Measurements from ENCODE around the gene LOXHD1.
A peak's percentile ranks its signal among the peaks of the same experiment; 100 is the strongest.

The LOXHD1 gene

DNA sequence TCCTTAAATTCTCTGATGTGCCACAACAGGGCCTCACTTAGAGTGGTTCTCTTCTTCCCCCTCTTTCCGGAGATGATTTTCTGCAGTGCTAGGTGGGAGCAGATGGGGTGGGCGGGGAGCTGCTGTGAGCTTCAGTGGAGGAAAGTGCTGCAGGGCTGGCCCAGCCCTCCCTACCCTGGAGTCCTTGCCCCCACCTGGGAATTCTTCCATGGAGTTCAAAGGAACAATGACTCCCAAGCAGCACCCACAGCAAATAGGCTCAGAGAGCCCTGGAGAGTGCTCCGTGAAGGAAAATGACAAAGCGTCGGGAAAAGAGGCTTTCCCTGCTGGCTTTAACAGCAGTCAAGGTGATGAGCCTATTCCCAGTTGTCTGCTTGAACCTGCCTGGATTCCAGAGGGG lies 28.8 kb downstream of the LOXHD1 start:
- Histone ChIP-seq H3K4me3 (ENCODE audit: low read depth in 1 of 5, low read length in 5 of 5) (no peak overlapping the region), H3K27ac (ENCODE audit: low read depth, low read length) (no peak overlapping the region), H3K9me3 (ENCODE audit: control insufficient read depth in 5 of 5, low read length in 5 of 5) (peaks cover 0 to 3% (median 0%) of the 10 kb centered on the region in 5 donors), H3K9ac (ENCODE audit: low read length in 5 of 5) (no peak overlapping the region), H3K4me1 (ENCODE audit: control insufficient read depth in 5 of 5, insufficient read depth in 5 of 5, low read length in 5 of 5) (peaks cover 0 to 11% (median 9%) of the 10 kb centered on the region in 5 donors), H3K36me3 (ENCODE audit: control insufficient read depth in 5 of 5, insufficient read depth in 5 of 5, low read length in 5 of 5) (no peaks in the 10 kb centered on the region), H3K27me3 (ENCODE audit: control insufficient read depth in 5 of 5, insufficient read depth in 4 of 5, low read length in 5 of 5) (peaks cover 0 to 15% (median 4%) of the 10 kb centered on the region in 5 donors)

DNA sequence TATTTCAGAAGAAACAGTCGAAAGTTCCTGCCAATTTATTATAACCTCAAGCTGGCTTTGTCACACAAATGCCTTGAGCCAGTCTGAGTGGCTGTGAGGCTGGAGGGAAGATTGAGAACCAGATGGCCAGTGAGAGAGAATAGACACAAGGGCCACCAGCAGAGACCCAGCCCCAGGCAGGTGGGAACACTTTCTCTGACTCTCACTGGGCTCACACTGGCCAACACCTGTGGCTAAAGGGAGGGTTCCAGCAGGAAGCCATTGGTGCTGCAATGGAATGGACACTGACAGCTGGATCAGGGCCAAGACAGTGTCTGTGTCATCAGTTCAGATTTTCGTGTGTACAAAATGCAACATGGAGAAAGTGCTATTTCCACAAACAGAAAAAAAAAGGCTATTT lies 29.9 kb downstream of the LOXHD1 start:
- no peak overlapping the region for H3K9ac ChIP-seq (ENCODE audit: low read length in 5 of 5)

GRCh38 chr18:46625069-46625468 lies 32.0 kb downstream of the LOXHD1 start:
- no peak overlapping the region for H3K4me3 ChIP-seq (ENCODE audit: low read depth in 1 of 5, low read length in 5 of 5)
- peaks cover 0 to 12% (median 4%) of the 10 kb centered on the region in 5 donors for H3K27me3 ChIP-seq (ENCODE audit: control insufficient read depth in 5 of 5, insufficient read depth in 4 of 5, low read length in 5 of 5)
- H3K9ac ChIP-seq (ENCODE audit: low read length in 5 of 5) = no peak overlapping the region
- H3K4me1 ChIP-seq (ENCODE audit: control insufficient read depth in 5 of 5, insufficient read depth in 5 of 5, low read length in 5 of 5) = peaks cover 0 to 26% (median 10%) of the 10 kb centered on the region in 5 donors
- no peak overlapping the region for H3K27ac ChIP-seq (ENCODE audit: low read depth, low read length)
- H3K9me3 ChIP-seq (ENCODE audit: control insufficient read depth in 5 of 5, low read length in 5 of 5) = no peaks in the 10 kb centered on the region
- H3K36me3 ChIP-seq (ENCODE audit: control insufficient read depth in 5 of 5, insufficient read depth in 5 of 5, low read length in 5 of 5) = no peaks in the 10 kb centered on the region

More for the DNA sequence above, 29.9 kb downstream of the LOXHD1 start:
- no peak overlapping the region for H3K4me3 ChIP-seq (ENCODE audit: low read depth in 1 of 5, low read length in 5 of 5)
- H3K4me1 ChIP-seq (ENCODE audit: control insufficient read depth in 5 of 5, insufficient read depth in 5 of 5, low read length in 5 of 5) = peaks cover 0 to 18% (median 10%) of the 10 kb centered on the region in 5 donors
- no peaks in the 10 kb centered on the region for H3K36me3 ChIP-seq (ENCODE audit: control insufficient read depth in 5 of 5, insufficient read depth in 5 of 5, low read length in 5 of 5)
- H3K9me3 ChIP-seq (ENCODE audit: control insufficient read depth in 5 of 5, low read length in 5 of 5) = no peaks in the 10 kb centered on the region
- H3K27me3 ChIP-seq (ENCODE audit: control insufficient read depth in 5 of 5, insufficient read depth in 4 of 5, low read length in 5 of 5) = peaks cover 0 to 15% (median 4%) of the 10 kb centered on the region in 5 donors
- no peak overlapping the region for H3K27ac ChIP-seq (ENCODE audit: low read depth, low read length)

- Histone ChIP-seq H3K4me3 (ENCODE audit: low read depth in 1 of 5, low read length in 5 of 5) (no peak overlapping the region), H3K4me1 (ENCODE audit: control insufficient read depth in 5 of 5, insufficient read depth in 5 of 5, low read length in 5 of 5) (peaks cover 0 to 26% (median 10%) of the 10 kb centered on the region in 5 donors), H3K9ac (ENCODE audit: low read length in 5 of 5) (no peak overlapping the region), H3K36me3 (ENCODE audit: control insufficient read depth in 5 of 5, insufficient read depth in 5 of 5, low read length in 5 of 5) (no peaks in the 10 kb centered on the region), H3K27ac (ENCODE audit: low read depth, low read length) (no peak overlapping the region), H3K27me3 (ENCODE audit: control insufficient read depth in 5 of 5, insufficient read depth in 4 of 5, low read length in 5 of 5) (peaks cover 0 to 11% (median 4%) of the 10 kb centered on the region in 5 donors), H3K9me3 (ENCODE audit: control insufficient read depth in 5 of 5, low read length in 5 of 5) (no peaks in the 10 kb centered on the region)
These were observed 32.9 kb downstream of the LOXHD1 start for GRCh38 chr18:46624127-46624526.

GRCh38 chr18:46623541-46623940 lies 33.5 kb downstream of the LOXHD1 start:
- peak overlapping the region in 1 of 5 donors; percentile 1 for H3K4me3 ChIP-seq (ENCODE audit: low read depth in 1 of 5, low read length in 5 of 5)
- H3K27me3 ChIP-seq (ENCODE audit: control insufficient read depth in 5 of 5, insufficient read depth in 4 of 5, low read length in 5 of 5) = peaks cover 0 to 11% (median 4%) of the 10 kb centered on the region in 5 donors
- H3K4me1 ChIP-seq (ENCODE audit: control insufficient read depth in 5 of 5, insufficient read depth in 5 of 5, low read length in 5 of 5) = peaks cover 0 to 26% (median 10%) of the 10 kb centered on the region in 5 donors
- H3K36me3 ChIP-seq (ENCODE audit: control insufficient read depth in 5 of 5, insufficient read depth in 5 of 5, low read length in 5 of 5) = no peaks in the 10 kb centered on the region
- no peak overlapping the region for H3K9ac ChIP-seq (ENCODE audit: low read length in 5 of 5)
- H3K27ac ChIP-seq (ENCODE audit: low read depth, low read length) = no peak overlapping the region
- H3K9me3 ChIP-seq (ENCODE audit: control insufficient read depth in 5 of 5, low read length in 5 of 5) = no peaks in the 10 kb centered on the region

DNA sequence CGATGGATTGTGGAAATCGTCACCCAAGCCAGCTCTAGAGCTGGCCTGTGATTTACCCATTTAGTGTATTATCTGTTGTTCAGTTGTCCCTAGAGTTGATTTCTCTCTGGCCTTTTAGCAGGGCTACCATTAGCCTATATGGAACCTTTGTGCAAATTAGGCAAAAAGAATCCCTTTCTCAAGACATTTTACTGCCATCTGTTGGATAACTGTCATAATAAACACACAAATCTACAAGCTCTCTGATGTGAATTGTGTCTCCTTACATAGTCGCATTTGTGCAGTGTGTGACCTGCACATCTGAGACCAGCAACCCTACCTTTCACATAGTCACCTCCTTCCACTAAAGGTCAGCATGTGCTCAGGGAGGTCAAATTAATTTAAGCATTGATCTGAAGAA lies 34.0 kb downstream of the LOXHD1 start:
- no peaks in the 10 kb centered on the region for H3K9me3 ChIP-seq (ENCODE audit: control insufficient read depth in 5 of 5, low read length in 5 of 5)
- H3K27me3 ChIP-seq (ENCODE audit: control insufficient read depth in 5 of 5, insufficient read depth in 4 of 5, low read length in 5 of 5) = peaks cover 0 to 10% (median 4%) of the 10 kb centered on the region in 5 donors
- H3K4me3 ChIP-seq (ENCODE audit: low read depth in 1 of 5, low read length in 5 of 5) = no peak overlapping the region
- H3K9ac ChIP-seq (ENCODE audit: low read length in 5 of 5) = no peak overlapping the region
- H3K4me1 ChIP-seq (ENCODE audit: control insufficient read depth in 5 of 5, insufficient read depth in 5 of 5, low read length in 5 of 5) = peaks cover 0 to 26% (median 10%) of the 10 kb centered on the region in 5 donors
- H3K27ac ChIP-seq (ENCODE audit: low read depth, low read length) = no peak overlapping the region
- no peaks in the 10 kb centered on the region for H3K36me3 ChIP-seq (ENCODE audit: control insufficient read depth in 5 of 5, insufficient read depth in 5 of 5, low read length in 5 of 5)

- no peaks in the 10 kb centered on the region for H3K9me3 ChIP-seq (ENCODE audit: control insufficient read depth in 5 of 5, low read length in 5 of 5)
- peaks cover 0 to 26% (median 10%) of the 10 kb centered on the region in 5 donors for H3K4me1 ChIP-seq (ENCODE audit: control insufficient read depth in 5 of 5, insufficient read depth in 5 of 5, low read length in 5 of 5)
- H3K27ac ChIP-seq (ENCODE audit: low read depth, low read length) = no peak overlapping the region
- peaks cover 0 to 8% (median 4%) of the 10 kb centered on the region in 5 donors for H3K27me3 ChIP-seq (ENCODE audit: control insufficient read depth in 5 of 5, insufficient read depth in 4 of 5, low read length in 5 of 5)
- no peak overlapping the region for H3K4me3 ChIP-seq (ENCODE audit: low read depth in 1 of 5, low read length in 5 of 5)
- H3K9ac ChIP-seq (ENCODE audit: low read length in 5 of 5) = no peak overlapping the region
- no peaks in the 10 kb centered on the region for H3K36me3 ChIP-seq (ENCODE audit: control insufficient read depth in 5 of 5, insufficient read depth in 5 of 5, low read length in 5 of 5)
These were observed 34.6 kb downstream of the LOXHD1 start for GRCh38 chr18:46622451-46622850.

DNA sequence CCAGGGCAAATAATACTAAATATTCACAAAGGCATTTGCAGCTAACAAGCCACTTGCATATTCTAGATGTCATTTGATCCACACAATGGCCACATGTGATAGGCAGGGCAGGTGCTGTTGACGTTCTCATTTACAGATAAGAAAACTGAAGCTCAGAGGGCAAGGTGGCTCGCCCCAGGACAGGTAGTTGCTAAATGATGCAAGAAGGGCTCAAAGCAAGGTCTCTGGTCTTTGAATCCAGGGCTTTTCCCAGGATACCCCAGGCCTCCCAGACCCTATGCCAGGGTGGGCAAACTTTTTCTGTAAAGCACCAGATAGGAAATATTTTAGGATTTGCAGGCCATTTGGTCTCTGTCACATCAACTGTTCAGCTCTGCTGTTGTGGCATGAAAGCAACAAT lies 35.1 kb downstream of the LOXHD1 start:
- Histone ChIP-seq H3K36me3 (ENCODE audit: control insufficient read depth in 5 of 5, insufficient read depth in 5 of 5, low read length in 5 of 5) (no peaks in the 10 kb centered on the region), H3K9me3 (ENCODE audit: control insufficient read depth in 5 of 5, low read length in 5 of 5) (no peaks in the 10 kb centered on the region), H3K4me3 (ENCODE audit: low read depth in 1 of 5, low read length in 5 of 5) (no peak overlapping the region), H3K9ac (ENCODE audit: low read length in 5 of 5) (no peak overlapping the region), H3K27me3 (ENCODE audit: control insufficient read depth in 5 of 5, insufficient read depth in 4 of 5, low read length in 5 of 5) (peaks cover 0 to 8% (median 4%) of the 10 kb centered on the region in 5 donors), H3K4me1 (ENCODE audit: control insufficient read depth in 5 of 5, insufficient read depth in 5 of 5, low read length in 5 of 5) (peaks cover 0 to 26% (median 10%) of the 10 kb centered on the region in 5 donors), H3K27ac (ENCODE audit: low read depth, low read length) (no peak overlapping the region)

DNA sequence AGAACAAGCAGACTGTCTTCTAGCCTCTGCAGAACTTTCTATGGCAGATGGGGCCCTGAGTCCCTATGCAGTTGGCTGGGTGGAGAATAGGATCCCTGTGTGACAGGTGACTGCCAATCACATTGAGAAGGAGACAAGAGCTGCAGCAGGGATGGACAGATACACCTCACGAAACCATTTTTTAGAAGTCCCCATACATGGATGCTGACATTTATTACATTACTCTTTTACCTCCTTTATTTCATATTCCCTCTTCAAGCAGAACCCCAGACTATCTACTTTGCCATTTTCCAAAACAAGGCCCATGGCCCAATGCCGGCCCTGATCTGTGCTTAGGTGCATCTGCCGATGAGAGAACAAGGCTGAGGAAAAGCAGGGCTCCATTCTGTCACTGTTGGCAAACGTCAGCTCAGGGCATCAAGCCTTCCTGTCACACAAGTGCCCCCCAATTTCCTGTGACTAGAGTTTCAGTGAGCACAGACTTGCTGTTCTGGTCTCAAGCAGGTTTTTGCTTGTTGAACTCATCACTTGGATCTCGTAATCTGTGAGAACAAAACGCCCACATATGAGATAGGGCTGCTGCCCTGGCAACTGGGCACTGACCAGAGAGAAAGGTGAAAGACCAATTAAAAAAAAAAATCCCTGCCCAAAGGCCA lies 35.8 kb downstream of the LOXHD1 start:
- no peaks in the 10 kb centered on the region for H3K36me3 ChIP-seq (ENCODE audit: control insufficient read depth in 5 of 5, insufficient read depth in 5 of 5, low read length in 5 of 5)
- H3K9ac ChIP-seq (ENCODE audit: low read length in 5 of 5) = no peak overlapping the region
- H3K9me3 ChIP-seq (ENCODE audit: control insufficient read depth in 5 of 5, low read length in 5 of 5) = no peaks in the 10 kb centered on the region
- peaks cover 0 to 26% (median 10%) of the 10 kb centered on the region in 5 donors for H3K4me1 ChIP-seq (ENCODE audit: control insufficient read depth in 5 of 5, insufficient read depth in 5 of 5, low read length in 5 of 5)
- H3K4me3 ChIP-seq (ENCODE audit: low read depth in 1 of 5, low read length in 5 of 5) = no peak overlapping the region
- H3K27me3 ChIP-seq (ENCODE audit: control insufficient read depth in 5 of 5, insufficient read depth in 4 of 5, low read length in 5 of 5) = peaks cover 0 to 8% (median 4%) of the 10 kb centered on the region in 5 donors
- H3K27ac ChIP-seq (ENCODE audit: low read depth, low read length) = no peak overlapping the region

- Histone ChIP-seq H3K27me3 (ENCODE audit: control insufficient read depth in 5 of 5, insufficient read depth in 4 of 5, low read length in 5 of 5) (peaks cover 0 to 7% (median 3%) of the 10 kb centered on the region in 5 donors), H3K4me3 (ENCODE audit: low read depth in 1 of 5, low read length in 5 of 5) (no peak overlapping the region), H3K9me3 (ENCODE audit: control insufficient read depth in 5 of 5, low read length in 5 of 5) (no peaks in the 10 kb centered on the region), H3K27ac (ENCODE audit: low read depth, low read length) (no peak overlapping the region), H3K4me1 (ENCODE audit: control insufficient read depth in 5 of 5, insufficient read depth in 5 of 5, low read length in 5 of 5) (peaks cover 0 to 26% (median 10%) of the 10 kb centered on the region in 5 donors), H3K9ac (ENCODE audit: low read length in 5 of 5) (no peak overlapping the region), H3K36me3 (ENCODE audit: control insufficient read depth in 5 of 5, insufficient read depth in 5 of 5, low read length in 5 of 5) (no peaks in the 10 kb centered on the region)
These were observed 37.5 kb downstream of the LOXHD1 start for GRCh38 chr18:46619559-46619958.
